ENCODE results near the gene ITGAX. TPM values are rescaled to one million over a fixed set of nuclear protein-coding genes. Genes with fewer than 3 reads are reported as not detected.

ITGAX gene
- total and polyA plus RNA-seq, 2 donors (not counting 1 experiment from before 2014, with no cell fraction given): 48.0 to 78.8 TPM

GRCh38 chr16:31329671-31330552, 25.1 kb upstream of the ITGAX start:
- CTCF ChIA-PET: no interaction called here
- Mint-ChIP-seq H3K4me3 (peak overlapping the region; percentile 74), H3K4me1 (peaks cover 23% of the 10 kb centered on the region), H3K27ac (peak overlapping the region; percentile 27), H3K27me3 (peaks cover 3% of the 10 kb centered on the region), H3K9me3 (ENCODE audit: insufficient read depth) (no peaks in the 10 kb centered on the region)
- H3K36me3 ChIP-seq (replicated peaks in 1 of 2; ENCODE audit: control extremely low read depth in 1 of 2, control insufficient read depth in 1 of 2, extremely low read depth in 1 of 2, insufficient read depth in 2 of 2, low read length in 1 of 2): no peaks in the 10 kb centered on the region
- intact Hi-C loops (cut with micrococcal nuclease): no loop called here
- H2AFZ ChIP-seq (ENCODE audit: insufficient read depth, low read depth, low read length, poor library complexity, severe bottlenecking): no peak overlapping the region
- ATAC-seq (ENCODE audit: low read depth): no peak
- peaks cover 3% of the 10 kb centered on the region for H3K79me2 ChIP-seq (ENCODE audit: control insufficient read depth, insufficient read depth, low read length)
- H3K27me3 ChIP-seq (replicated peaks in 1 of 4; ENCODE audit: control extremely low read depth in 1 of 4, control insufficient read depth in 3 of 4, insufficient read depth in 4 of 4, low read length in 3 of 4): peaks cover 0 to 15% (median 2%) of the 10 kb centered on the region in 4 experiments
- TF ChIP-seq CTCF (IDR thresholded peaks at IDR 0.05) (no peak), EZH2 (IDR thresholded peaks at IDR 0.05; ENCODE audit: borderline replicate concordance, insufficient read depth, low read depth, low read length, poor library complexity, severe bottlenecking) (no peak)
- no peak overlapping the region for H3K27ac ChIP-seq (ENCODE audit: low read length in 2 of 2)
- no peaks in the 10 kb centered on the region for H4K20me1 ChIP-seq (ENCODE audit: control insufficient read depth, insufficient read depth, low read length, poor library complexity, severe bottlenecking)
- peaks cover 0 to 7% (median 0%) of the 10 kb centered on the region in 3 donors for H3K9me3 ChIP-seq (ENCODE audit: control extremely low read depth in 1 of 3, control insufficient read depth in 2 of 3, insufficient read depth in 1 of 3, low read length in 2 of 3)
- POLR2A ChIA-PET: no interaction called here
- DNase-seq: no peak
- WGBS (ENCODE audit: insufficient coverage): 97% methylated on average over 36 of the region's 39 CpGs
- H3K4me3 ChIP-seq (ENCODE audit: control extremely low read depth in 1 of 5, extremely low read depth in 1 of 5, insufficient read depth in 1 of 5, low read depth in 2 of 5, low read length in 4 of 5): no peak overlapping the region
- no peak overlapping the region for H3K4me2 ChIP-seq (replicated peaks; ENCODE audit: low read depth, low read length, poor library complexity, severe bottlenecking)
- peaks cover 7 to 19% of the 10 kb centered on the region in 2 donors for H3K4me1 ChIP-seq (ENCODE audit: control insufficient read depth in 2 of 2, insufficient read depth in 2 of 2, low read length in 2 of 2)
- H3K9ac ChIP-seq (ENCODE audit: low read length): no peak overlapping the region

GRCh38 chr16:31330553-31330890, 24.5 kb upstream of the ITGAX start:
- ATAC-seq (ENCODE audit: low read depth) (no peak), DNase-seq (no peak)
- Histone ChIP-seq H3K9me3 (ENCODE audit: control extremely low read depth in 1 of 3, control insufficient read depth in 2 of 3, insufficient read depth in 1 of 3, low read length in 2 of 3) (peaks cover 0 to 7% (median 0%) of the 10 kb centered on the region in 3 donors), H2AFZ (ENCODE audit: insufficient read depth, low read depth, low read length, poor library complexity, severe bottlenecking) (peak overlapping the region; percentile 86), H3K9ac (ENCODE audit: low read length) (no peak overlapping the region), H3K4me3 (ENCODE audit: control extremely low read depth in 1 of 5, extremely low read depth in 1 of 5, insufficient read depth in 1 of 5, low read depth in 2 of 5, low read length in 4 of 5) (peak overlapping the region in 1 of 5 experiments; percentile 70), H3K27ac (ENCODE audit: low read length in 2 of 2) (no peak overlapping the region), H3K36me3 (replicated peaks in 1 of 2; ENCODE audit: control extremely low read depth in 1 of 2, control insufficient read depth in 1 of 2, extremely low read depth in 1 of 2, insufficient read depth in 2 of 2, low read length in 1 of 2) (no peaks in the 10 kb centered on the region), H3K4me1 (ENCODE audit: control insufficient read depth in 2 of 2, insufficient read depth in 2 of 2, low read length in 2 of 2) (peaks cover 7 to 19% of the 10 kb centered on the region in 2 donors), H3K79me2 (ENCODE audit: control insufficient read depth, insufficient read depth, low read length) (peaks cover 3% of the 10 kb centered on the region), H3K4me2 (replicated peaks; ENCODE audit: low read depth, low read length, poor library complexity, severe bottlenecking) (peak overlapping the region; percentile 94), H4K20me1 (ENCODE audit: control insufficient read depth, insufficient read depth, low read length, poor library complexity, severe bottlenecking) (no peaks in the 10 kb centered on the region), H3K27me3 (replicated peaks in 1 of 4; ENCODE audit: control extremely low read depth in 1 of 4, control insufficient read depth in 3 of 4, insufficient read depth in 4 of 4, low read length in 3 of 4) (peaks cover 0 to 15% (median 2%) of the 10 kb centered on the region in 4 experiments)
- H3K27me3 Mint-ChIP-seq: peaks cover 6% of the 10 kb centered on the region
- WGBS (ENCODE audit: insufficient coverage): 97% methylated on average over 8 of the region's 8 CpGs
- H3K27ac Mint-ChIP-seq: peak overlapping the region; percentile 27
- ChIA-PET CTCF (interaction anchor here (4.0 kb wide), 1 partner anchor 129 kb away, joined by 35 read pairs; the partner anchor contains the start of gene PYCARD), POLR2A (interaction anchor here (1.5 kb wide), 1 partner anchor 24 kb away, joined by 5 read pairs; the partner anchor contains the start of gene ITGAX)
- TF ChIP-seq EZH2 (IDR thresholded peaks at IDR 0.05; ENCODE audit: borderline replicate concordance, insufficient read depth, low read depth, low read length, poor library complexity, severe bottlenecking) (no peak), CTCF (IDR thresholded peaks at IDR 0.05) (no peak)
- intact Hi-C loops (cut with micrococcal nuclease): no loop called here
- peak overlapping the region; percentile 74 for H3K4me3 Mint-ChIP-seq
- H3K9me3 Mint-ChIP-seq (ENCODE audit: insufficient read depth): no peaks in the 10 kb centered on the region
- H3K4me1 Mint-ChIP-seq: peaks cover 23% of the 10 kb centered on the region
